Measurements from ENCODE around the gene CSE1L.
"Not testable (repeated sequence)": the region's sequence is repeated elsewhere in the genome, so short reads cannot be mapped to it uniquely, and the experiment has no call there.

CSE1L gene

GRCh38 chr20:49074521-49074920 is 28.4 kb downstream of the CSE1L start:
- no peak for DNase-seq

DNA sequence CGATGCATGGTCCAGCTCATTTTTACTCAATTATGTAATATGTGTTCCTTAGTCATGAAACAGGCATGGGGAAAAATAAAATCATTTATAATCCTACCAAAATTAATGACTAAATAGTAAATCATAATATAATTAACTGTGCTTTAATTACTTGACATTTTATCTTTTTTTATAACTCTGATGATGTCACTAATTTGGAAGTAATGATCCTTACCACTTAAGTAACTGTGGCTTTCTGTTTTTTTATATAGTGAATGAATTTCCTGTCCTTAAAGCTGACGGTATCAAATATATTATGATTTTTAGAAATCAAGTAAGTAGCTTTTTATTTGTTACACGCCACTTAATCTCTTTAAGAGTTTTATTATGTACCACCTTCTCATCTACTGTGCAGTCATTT is 32.2 kb downstream of the CSE1L start:
- no peak for DNase-seq

- DNase-seq = not testable (repeated sequence)
Measured at GRCh38 chr20:49082295-49082694, 36.2 kb downstream of the CSE1L start.

GRCh38 chr20:49091104-49091503 is 45.0 kb downstream of the CSE1L start:
- DNase-seq = no peak

DNA sequence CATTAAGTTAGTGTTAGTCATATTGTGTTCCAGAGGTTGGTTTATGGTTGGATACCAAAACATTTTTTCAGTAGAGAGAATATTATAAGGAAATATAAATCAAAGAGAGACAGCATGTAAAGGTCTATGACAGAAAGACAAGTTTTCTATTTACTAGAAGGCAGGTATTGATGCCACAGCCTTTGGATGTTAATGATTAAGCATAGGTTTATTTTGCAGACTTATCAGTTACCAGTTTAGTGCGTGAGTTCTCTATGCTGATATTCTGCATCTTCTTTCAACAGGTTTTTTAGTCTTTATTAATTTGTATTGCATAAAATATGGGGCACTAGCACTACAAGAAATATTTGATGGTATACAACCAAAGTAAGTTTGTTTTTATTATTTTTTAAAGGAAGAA is 45.6 kb downstream of the CSE1L start:
- no peak for DNase-seq

- DNase-seq = no peak
Measured at GRCh38 chr20:49096203-49096730, 50.2 kb downstream of the CSE1L start.

DNA sequence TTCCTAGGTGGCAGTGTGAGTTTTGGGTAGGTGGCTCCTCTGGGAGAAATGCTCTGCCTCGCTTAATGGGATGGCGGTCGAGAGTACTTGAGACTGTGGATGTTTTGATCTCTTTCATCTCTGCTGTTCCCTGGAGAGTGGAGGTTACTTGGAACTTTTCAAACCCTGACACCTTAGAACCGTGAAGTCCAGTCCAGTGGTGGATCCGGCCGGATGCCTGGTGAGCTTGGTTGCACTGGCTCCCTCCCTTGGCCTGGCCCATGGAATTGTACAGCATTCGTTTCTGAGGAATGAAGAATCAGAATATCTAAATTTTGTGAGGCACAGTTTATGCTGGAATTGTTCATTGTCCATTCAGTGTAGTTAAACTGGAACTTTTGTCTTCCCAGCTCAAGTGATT is 51.0 kb downstream of the CSE1L start:
- DNase-seq = no peak

- DNase-seq = no peak
Measured at GRCh38 chr20:49098136-49098535, 52.0 kb downstream of the CSE1L start.

- DNase-seq = no peak
Measured at GRCh38 chr20:49099011-49099410, 52.9 kb downstream of the CSE1L start.

- not testable (repeated sequence) for DNase-seq
Measured at GRCh38 chr20:49100292-49100691, 54.2 kb downstream of the CSE1L start.

DNA sequence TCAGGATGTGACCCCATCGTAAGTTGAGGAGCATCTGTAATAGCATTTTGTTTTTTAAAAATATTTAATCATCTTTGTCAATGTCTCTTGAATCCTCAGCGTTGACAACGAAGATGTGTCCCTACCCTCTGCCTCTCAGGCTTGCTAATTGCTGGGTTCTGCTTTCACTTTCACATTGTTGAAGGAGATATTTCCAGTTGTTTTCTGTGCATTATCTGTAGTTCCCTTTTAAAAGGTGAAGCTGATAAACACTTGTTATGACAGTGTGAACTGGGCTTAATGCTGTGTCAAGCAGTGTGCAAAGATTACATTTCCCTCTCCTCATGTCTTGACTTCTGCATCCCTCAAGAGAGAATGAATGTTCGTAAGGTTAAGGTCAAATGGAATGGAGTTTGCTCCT is 54.9 kb downstream of the CSE1L start:
- DNase-seq = no peak

DNA sequence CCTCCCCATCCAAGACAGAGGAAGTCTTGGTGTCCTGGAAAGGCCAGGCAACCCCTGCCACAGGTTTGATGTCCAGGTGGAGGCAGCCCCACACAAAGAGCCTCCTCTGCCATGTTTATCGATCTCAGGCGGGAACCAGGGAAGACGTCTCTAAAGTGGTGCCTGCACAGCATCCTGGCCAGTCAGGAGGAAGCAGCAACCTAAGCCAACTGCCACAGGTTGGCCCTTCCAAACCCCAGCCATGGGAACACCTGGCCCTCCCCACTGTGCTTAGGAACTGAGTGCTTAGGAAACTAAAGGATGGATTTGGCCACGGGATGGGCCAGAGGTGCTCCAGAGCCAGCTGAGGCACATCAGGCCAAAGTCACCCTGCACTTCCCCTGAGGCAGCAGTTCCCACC is 56.9 kb downstream of the CSE1L start:
- no peak for DNase-seq

DNA sequence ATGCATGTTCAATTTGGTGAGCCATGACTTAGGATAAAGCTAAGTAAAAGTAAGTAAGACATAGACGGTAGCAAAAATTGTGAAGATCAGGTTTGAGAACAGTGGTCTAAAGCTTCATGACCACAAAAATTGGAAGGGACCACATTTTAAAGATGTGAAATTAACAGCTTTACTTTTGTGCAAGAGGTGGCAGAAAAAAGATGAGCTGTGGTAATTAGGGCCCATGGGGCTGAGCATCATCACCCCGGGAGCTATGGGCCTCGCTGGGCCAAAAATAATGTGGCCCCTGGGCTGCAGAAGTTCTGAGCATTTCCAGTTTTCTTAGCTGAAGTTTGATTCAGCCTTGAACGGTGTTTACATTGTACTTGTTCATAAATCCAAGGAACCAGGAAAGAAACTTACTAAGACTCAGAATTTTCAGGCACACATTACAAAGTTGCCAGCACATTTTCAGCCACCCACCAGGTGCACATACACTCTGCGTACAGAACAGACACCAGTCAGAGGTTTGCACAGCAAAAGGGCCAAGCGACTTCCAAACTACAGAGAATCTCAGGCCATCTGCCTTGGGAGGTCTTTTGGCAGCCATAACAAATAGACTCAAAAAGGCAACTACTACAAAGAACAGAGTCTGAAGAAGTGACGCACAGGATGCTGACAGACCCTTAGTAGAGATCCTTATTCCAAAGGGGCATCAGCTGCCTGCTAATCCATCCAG is 57.7 kb downstream of the CSE1L start:
- no peak for DNase-seq

- DNase-seq = no peak
Measured at GRCh38 chr20:49104365-49104648, 58.2 kb downstream of the CSE1L start.

DNA sequence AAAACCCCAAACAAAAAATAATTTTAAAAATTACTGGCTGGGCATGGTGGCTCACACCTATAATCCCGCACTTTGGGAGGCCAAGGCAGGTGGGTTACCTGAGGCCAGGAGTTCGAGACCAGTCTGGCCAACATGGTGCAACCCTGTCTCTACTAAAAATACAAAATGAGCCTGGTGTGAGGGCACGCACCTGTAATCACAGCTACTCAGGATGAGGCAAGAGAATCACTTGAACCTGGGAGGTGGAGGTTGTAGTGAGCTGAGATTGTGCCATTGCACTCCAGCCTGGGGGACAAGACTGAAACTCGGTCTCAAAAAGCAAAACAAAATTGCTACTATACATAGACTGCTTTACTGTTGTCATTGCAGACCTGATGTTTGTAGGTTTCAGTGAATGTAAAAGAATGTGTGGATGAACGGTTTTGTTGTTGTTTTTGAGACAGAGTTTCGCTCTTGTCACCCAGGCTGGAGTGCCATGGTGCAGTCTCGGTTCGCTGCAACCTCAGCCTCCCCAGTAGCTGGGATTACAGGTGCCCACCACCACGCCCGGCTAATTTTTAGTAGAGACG is 59.0 kb downstream of the CSE1L start:
- DNase-seq = not testable (repeated sequence)

GRCh38 chr20:49106328-49106727 is 60.2 kb downstream of the CSE1L start:
- no peak for DNase-seq

- DNase-seq = no peak
Measured at GRCh38 chr20:49110767-49111694, 64.9 kb downstream of the CSE1L start.

GRCh38 chr20:49112596-49113274 is 66.6 kb downstream of the CSE1L start:
- DNase-seq = no peak

GRCh38 chr20:49115564-49115963 is 69.5 kb downstream of the CSE1L start:
- DNase-seq = no peak

- DNase-seq = no peak
Measured at GRCh38 chr20:49118307-49118706, 72.2 kb downstream of the CSE1L start.

DNA sequence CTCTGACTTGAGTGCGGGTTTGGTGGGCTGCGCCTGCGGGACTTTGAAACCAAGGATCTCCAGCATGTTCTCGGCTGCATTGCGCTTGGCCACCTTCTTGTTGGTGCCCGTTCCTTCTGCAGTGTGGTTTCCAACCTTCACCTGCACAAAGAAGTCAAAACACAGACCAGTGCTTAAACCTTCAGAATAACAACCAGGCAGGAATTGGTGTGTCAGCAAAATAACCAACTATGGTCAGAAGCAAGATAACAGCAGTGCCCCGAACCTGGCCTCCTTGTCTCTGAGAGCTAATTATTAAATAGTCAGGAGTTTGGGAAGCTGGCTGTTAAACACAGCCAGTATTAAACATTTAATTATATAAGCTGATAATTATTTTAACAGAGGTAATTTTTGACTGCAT is 73.9 kb downstream of the CSE1L start:
- DNase-seq = no peak

DNA sequence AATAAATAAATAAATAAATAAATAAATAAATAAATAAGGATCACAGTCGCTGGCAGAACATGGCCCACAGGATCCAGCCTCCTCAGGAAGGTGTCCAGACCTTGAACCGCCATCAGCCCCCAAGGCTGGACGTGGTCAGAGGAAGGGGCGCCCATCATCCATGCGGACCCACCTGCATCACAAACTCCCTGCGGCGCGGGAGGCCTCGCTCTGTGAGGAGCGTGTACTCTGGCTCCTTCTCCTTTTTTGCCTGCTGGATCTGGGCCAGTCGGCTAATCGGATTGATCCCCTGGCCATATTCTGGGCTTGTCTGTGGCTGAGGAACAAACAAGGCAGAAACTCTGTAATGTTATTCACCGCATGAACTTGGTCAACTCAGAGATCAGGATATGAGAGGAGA is 76.8 kb downstream of the CSE1L start:
- DNase-seq = no peak

DNA sequence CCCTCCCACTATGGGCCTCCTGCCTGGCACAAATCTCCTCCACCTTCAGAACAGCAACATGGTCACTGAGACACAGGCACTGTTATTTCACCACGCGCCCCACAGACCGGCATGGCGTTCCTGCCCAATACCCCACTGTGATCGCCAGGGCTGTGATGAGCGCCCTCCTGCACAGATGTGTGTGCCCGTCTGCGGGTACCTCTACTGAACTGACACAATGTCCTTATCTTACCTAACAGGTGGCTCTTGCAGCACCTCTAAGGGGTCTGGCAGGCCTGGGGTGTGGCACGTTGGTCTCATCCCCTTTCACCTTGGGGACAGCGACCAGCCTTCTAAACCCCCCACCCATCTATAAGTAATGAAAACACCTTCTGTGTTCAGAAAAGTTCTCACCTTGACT is 77.9 kb downstream of the CSE1L start:
- DNase-seq = no peak

Data from AML-193 (cell line).